RWPE2 (cell line): Measurements from ENCODE around the gene IL10.

ENCODE experiments used
- ATAC-seq: fragments of 200-7000 bp; cut with Tn5 transposase; 3 replicates; pipeline ENCODE4 v1.9.1; 2021; ENCODE audit warnings: low read depth
- DNase-seq: peaks from one replicate; pipeline ENCODE4 v3.0.0-alpha.2; 2020; ENCODE audit warnings: low spot score
- H3K27ac ChIP-seq: fragments of 450-650 bp; 2 replicates; pipeline ENCODE4 v1.5.1; 2017; ENCODE audit warnings: mild to moderate bottlenecking; ENCODE audit not compliant: poor library complexity, severe bottlenecking
- H3K27me3 ChIP-seq: fragments of 250-450 bp; sonication (Bioruptor Pico); 2 replicates; pipeline ENCODE4 v1.5.1; 2021; ENCODE audit warnings: mild to moderate bottlenecking, moderate library complexity; ENCODE audit not compliant: insufficient read depth, poor library complexity, severe bottlenecking
- H3K36me3 ChIP-seq: fragments of 250-450 bp; sonication (Bioruptor Pico); 2 replicates; pipeline ENCODE4 v1.5.1; 2020; ENCODE audit warnings: low read depth, mild to moderate bottlenecking, moderate library complexity
- H3K4me1 ChIP-seq: fragments of 250-450 bp; sonication (Bioruptor Pico); 2 replicates; pipeline ENCODE4 v1.5.1; 2021; ENCODE audit warnings: mild to moderate bottlenecking, moderate library complexity; ENCODE audit not compliant: insufficient read depth, poor library complexity, severe bottlenecking
- H3K4me3 ChIP-seq: fragments of 250-450 bp; sonication (Bioruptor Pico); 2 replicates; pipeline ENCODE4 v1.5.1; 2021; ENCODE audit warnings: mild to moderate bottlenecking, moderate library complexity; ENCODE audit not compliant: severe bottlenecking
- H3K9me3 ChIP-seq: fragments of 250-450 bp; sonication (Bioruptor Pico); 2 replicates; pipeline ENCODE4 v1.5.1; 2021; ENCODE audit warnings: mild to moderate bottlenecking, moderate library complexity; ENCODE audit not compliant: severe bottlenecking
- CTCF ChIP-seq: fragments of 450-650 bp; IDR thresholded peaks from one replicate; pipeline ENCODE4 v1.5.1; 2017; ENCODE audit warnings: mild to moderate bottlenecking, moderate library complexity; ENCODE audit not compliant: poor library complexity, severe bottlenecking

The IL10 gene

GRCh38 chr1:206788487-206789050, 16.3 kb upstream of the IL10 start:
- TF ChIP-seq CTCF = no peak
- Histone ChIP-seq H3K27me3 (no peaks in the 10 kb centered on the region), H3K36me3 (no peaks in the 10 kb centered on the region), H3K4me3 (no peak overlapping the region), H3K4me1 (no peaks in the 10 kb centered on the region), H3K27ac (no peak overlapping the region), H3K9me3 (no peaks in the 10 kb centered on the region)
- DNase-seq = no peak
- ATAC-seq = no peak

- no peak for ATAC-seq
- H3K4me1 ChIP-seq = no peaks in the 10 kb centered on the region
- no peaks in the 10 kb centered on the region for H3K27me3 ChIP-seq
These were observed 15.6 kb upstream of the IL10 start for GRCh38 chr1:206787891-206788290.

GRCh38 chr1:206786212-206786886, 14.1 kb upstream of the IL10 start:
- Histone ChIP-seq H3K9me3 (no peaks in the 10 kb centered on the region), H3K36me3 (no peaks in the 10 kb centered on the region), H3K4me3 (no peak overlapping the region), H3K4me1 (no peaks in the 10 kb centered on the region), H3K27ac (no peak overlapping the region), H3K27me3 (no peaks in the 10 kb centered on the region)
- DNase-seq = no peak
- no peak for ATAC-seq
- TF ChIP-seq CTCF = no peak

More at GRCh38 chr1:206787891-206788290, 15.6 kb upstream of the IL10 start:
- DNase-seq = no peak
- H3K27ac ChIP-seq = no peak overlapping the region
- no peak overlapping the region for H3K4me3 ChIP-seq
- H3K36me3 ChIP-seq = no peaks in the 10 kb centered on the region
- no peak for TF ChIP-seq CTCF
- no peaks in the 10 kb centered on the region for H3K9me3 ChIP-seq

- TF ChIP-seq CTCF = no peak
- H3K36me3 ChIP-seq = no peaks in the 10 kb centered on the region
- H3K27me3 ChIP-seq = no peaks in the 10 kb centered on the region
- H3K9me3 ChIP-seq = no peaks in the 10 kb centered on the region
- ATAC-seq (no peak), DNase-seq (no peak)
- no peak overlapping the region for H3K4me3 ChIP-seq
- H3K27ac ChIP-seq = no peak overlapping the region
- H3K4me1 ChIP-seq = no peaks in the 10 kb centered on the region
These were observed 13.0 kb upstream of the IL10 start for GRCh38 chr1:206785182-206785765.

GRCh38 chr1:206784471-206784903, 12.2 kb upstream of the IL10 start:
- no peaks in the 10 kb centered on the region for H3K4me1 ChIP-seq
- DNase-seq (no peak), ATAC-seq (no peak)
- no peaks in the 10 kb centered on the region for H3K27me3 ChIP-seq
- no peak overlapping the region for H3K4me3 ChIP-seq
- no peak overlapping the region for H3K27ac ChIP-seq
- no peak for TF ChIP-seq CTCF
- H3K36me3 ChIP-seq = no peaks in the 10 kb centered on the region
- no peaks in the 10 kb centered on the region for H3K9me3 ChIP-seq
